Amygdala (tissue), 56 donors: ENCODE measurements around the gene CCDC186.

ENCODE experiments used
- DNase-seq, 56 donors: peaks; one replicate each; lab custom pipeline; 2025; lab: John Stamatoyannopoulos, UW

The CCDC186 gene

DNA sequence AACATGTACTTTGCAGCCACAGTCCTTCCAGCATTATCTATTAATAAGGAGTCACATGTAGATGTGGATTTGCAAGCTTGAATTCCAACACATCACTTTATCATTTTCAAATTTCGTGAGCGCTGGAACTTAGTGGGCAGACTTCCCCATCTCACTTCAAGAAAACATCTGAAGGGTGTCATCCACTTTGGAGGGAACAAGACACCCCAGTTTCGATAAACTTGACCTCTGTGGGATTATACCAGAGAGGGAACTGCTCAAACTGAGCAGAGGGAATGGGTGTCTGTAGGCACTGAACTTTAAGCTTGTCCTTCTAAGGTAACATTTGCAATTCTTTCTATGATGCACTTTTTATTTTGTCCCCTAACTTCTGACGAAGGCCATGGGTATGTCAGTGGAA is 102.8 kb downstream of the CCDC186 start:
- DNase-seq: no peak
